Endothelial cell (in vitro differentiated cells): ENCODE measurements around the gene CERKL. TPM values are rescaled to one million over a fixed set of nuclear protein-coding genes. Genes with fewer than 3 reads are reported as not detected.

Experiments used
- DNase-seq: peaks from one replicate; pipeline ENCODE4 v3.0.0; 2021; ENCODE audit warnings: low spot score
- H3K27ac Mint-ChIP-seq: one replicate; pipeline ENCODE4 v1.8.0; 2021; ENCODE audit warnings: mixed read lengths, inconsistent platforms; ENCODE audit not compliant: unreplicated experiment
- H3K27me3 Mint-ChIP-seq: one replicate; pipeline ENCODE4 v1.8.0; 2021; ENCODE audit warnings: mild to moderate bottlenecking, moderate library complexity, mixed read lengths, inconsistent platforms; ENCODE audit not compliant: unreplicated experiment
- H3K36me3 Mint-ChIP-seq: one replicate; pipeline ENCODE4 v1.8.0; 2021; ENCODE audit warnings: mild to moderate bottlenecking, low read depth, mixed read lengths, inconsistent platforms; ENCODE audit not compliant: unreplicated experiment
- H3K4me1 Mint-ChIP-seq: one replicate; pipeline ENCODE4 v1.8.0; 2021; ENCODE audit warnings: mild to moderate bottlenecking, mixed read lengths, inconsistent platforms; ENCODE audit not compliant: unreplicated experiment
- H3K4me3 Mint-ChIP-seq: one replicate; pipeline ENCODE4 v1.8.0; 2021; ENCODE audit warnings: mild to moderate bottlenecking, mixed read lengths, inconsistent platforms; ENCODE audit not compliant: unreplicated experiment
- H3K9me3 Mint-ChIP-seq: one replicate; pipeline ENCODE4 v1.8.0; 2021; ENCODE audit warnings: mixed read lengths, inconsistent platforms; ENCODE audit not compliant: unreplicated experiment
- CTCF ChIP-seq: fragments of 200-600 bp; sonication (generic); IDR thresholded peaks from one replicate; pipeline ENCODE4 v1.5.0; 2021; ENCODE audit warnings: antibody characterized with exemption; ENCODE audit not compliant: unreplicated experiment
- total RNA-seq: library from RNA; stranded (reverse); fragmentation: NEBNext Ultra II Directional; extraction: Animal tissue kit (Norgen Biotek cat#: 25700); gene quantifications from one replicate; pipeline ENCODE4 v1.2.1, GENCODE V29; 2021; ENCODE audit not compliant: unreplicated experiment

CERKL gene
- total RNA-seq, 1 donor from 2014 or later, result 0.08 TPM

DNA sequence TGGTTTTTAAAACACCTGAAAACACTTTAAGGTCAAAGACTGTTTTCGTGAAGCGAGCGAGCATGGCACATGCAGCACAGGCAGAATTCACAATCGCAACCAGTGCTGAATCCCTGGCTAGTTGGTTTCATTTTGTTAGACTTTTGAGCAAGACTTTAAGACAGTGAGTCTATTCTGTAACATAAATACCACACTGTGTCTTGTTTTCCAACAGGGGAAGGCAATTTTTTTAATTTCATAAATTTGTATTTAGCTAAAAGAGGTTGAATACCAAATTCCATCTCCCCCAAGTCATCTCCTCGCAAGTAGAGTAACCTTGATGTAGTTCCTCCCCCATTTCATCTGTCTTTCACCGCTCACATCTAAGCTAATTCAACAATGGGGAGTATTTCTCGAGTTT lies 1.4 kb downstream of the CERKL start:
- Mint-ChIP-seq H3K27me3 (peaks cover 10% of the 10 kb centered on the region), H3K4me1 (peaks cover 14% of the 10 kb centered on the region), H3K9me3 (no peaks in the 10 kb centered on the region), H3K4me3 (no peak overlapping the region), H3K27ac (no peak overlapping the region), H3K36me3 (no peaks in the 10 kb centered on the region)
- DNase-seq, result no peak
- no peak for TF ChIP-seq CTCF

GRCh38 chr2:181649436-181649979 lies 7.4 kb downstream of the CERKL start:
- no peak overlapping the region for H3K27ac Mint-ChIP-seq
- no peak for DNase-seq

DNA sequence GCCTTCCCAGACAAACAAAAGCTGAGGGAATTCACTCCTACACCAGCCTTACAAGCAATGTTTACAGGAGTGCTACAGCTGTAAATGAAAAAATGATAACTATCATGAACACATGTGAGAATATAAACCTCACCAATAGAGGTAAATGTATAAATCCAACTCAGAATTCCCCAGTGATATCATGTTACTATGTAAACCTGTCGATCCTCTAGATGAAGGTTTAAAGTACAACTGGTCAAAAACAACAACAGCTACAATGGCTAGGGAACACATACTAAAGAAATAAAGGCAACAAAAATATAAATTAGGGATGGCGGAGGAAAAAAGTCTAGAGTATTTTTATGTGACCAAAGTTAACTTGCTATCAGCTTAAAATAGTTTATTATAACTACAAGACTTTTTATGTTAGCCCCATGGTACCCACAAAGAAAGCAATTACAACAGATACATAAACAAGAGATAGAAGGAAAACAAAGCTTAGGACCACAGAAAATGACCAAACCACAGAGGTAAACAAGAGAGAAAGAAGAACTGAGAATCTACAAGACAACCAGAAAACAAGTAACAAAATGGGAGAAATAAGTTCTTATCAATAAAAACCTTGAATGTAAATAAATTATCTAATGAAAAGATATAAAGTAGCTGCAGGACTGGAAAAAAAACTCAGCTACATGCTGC lies 8.3 kb downstream of the CERKL start:
- DNase-seq, result no peak
- Mint-ChIP-seq H3K27me3 (no peaks in the 10 kb centered on the region), H3K9me3 (no peaks in the 10 kb centered on the region), H3K36me3 (no peaks in the 10 kb centered on the region), H3K4me3 (no peak overlapping the region), H3K4me1 (peaks cover 6% of the 10 kb centered on the region), H3K27ac (no peak overlapping the region)
- no peak for TF ChIP-seq CTCF

More at GRCh38 chr2:181649436-181649979, 7.4 kb downstream of the CERKL start:
- no peaks in the 10 kb centered on the region for H3K36me3 Mint-ChIP-seq
- no peaks in the 10 kb centered on the region for H3K9me3 Mint-ChIP-seq
- no peak overlapping the region for H3K4me3 Mint-ChIP-seq
- peaks cover 2% of the 10 kb centered on the region for H3K27me3 Mint-ChIP-seq
- H3K4me1 Mint-ChIP-seq, result peaks cover 4% of the 10 kb centered on the region
- no peak for TF ChIP-seq CTCF

DNA sequence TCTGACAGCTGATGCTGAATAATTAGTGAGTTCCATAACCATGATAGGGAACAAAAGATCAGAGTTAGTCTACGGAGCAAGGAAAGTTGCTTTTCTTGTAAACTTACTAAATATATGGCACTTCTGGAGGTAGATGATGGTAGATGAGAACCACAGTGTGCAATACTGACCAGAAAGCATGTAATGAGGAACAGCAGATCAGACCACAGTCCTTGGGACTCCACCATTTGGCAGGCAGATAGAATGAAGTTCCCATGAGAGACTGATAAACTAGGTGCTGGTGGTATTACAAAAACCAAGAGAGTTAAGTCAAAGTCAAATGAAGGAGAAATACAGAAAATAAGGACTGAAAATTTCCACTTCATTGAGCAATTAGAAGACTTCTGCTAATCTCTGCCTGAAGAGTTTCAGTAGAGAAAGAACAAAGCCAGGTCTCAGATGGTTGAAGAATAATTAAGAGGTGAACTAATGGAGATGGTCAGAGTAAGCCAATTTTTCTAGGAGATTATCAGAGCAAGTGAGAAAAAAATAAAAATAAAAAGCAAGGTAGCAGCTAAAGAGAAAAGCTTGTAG lies 10.4 kb downstream of the CERKL start:
- Mint-ChIP-seq H3K4me1 (peaks cover 6% of the 10 kb centered on the region), H3K27ac (no peak overlapping the region), H3K4me3 (no peak overlapping the region), H3K9me3 (no peaks in the 10 kb centered on the region), H3K36me3 (no peaks in the 10 kb centered on the region), H3K27me3 (no peaks in the 10 kb centered on the region)
- TF ChIP-seq CTCF, result no peak
- no peak for DNase-seq

DNA sequence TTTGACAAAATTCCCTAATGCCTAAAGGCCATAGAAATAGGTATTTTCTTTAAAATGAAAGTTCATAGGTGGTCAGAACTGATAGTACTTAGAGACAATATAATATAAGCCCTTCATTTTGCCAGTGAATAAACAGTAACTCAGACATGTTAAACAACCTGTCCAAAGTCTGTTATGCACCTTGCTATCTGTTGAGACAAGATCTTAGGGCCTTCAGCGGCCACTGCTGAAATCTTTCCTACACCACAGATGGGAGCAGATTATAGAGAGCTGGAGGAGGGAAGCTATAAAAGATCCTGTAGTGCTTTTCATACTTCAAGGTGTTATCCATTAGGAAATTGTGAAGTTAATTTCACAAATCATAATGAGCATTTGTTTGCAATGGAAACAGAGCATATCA lies 13.8 kb downstream of the CERKL start:
- no peaks in the 10 kb centered on the region for H3K36me3 Mint-ChIP-seq
- H3K4me1 Mint-ChIP-seq, result peaks cover 6% of the 10 kb centered on the region
- DNase-seq, result no peak
- H3K27ac Mint-ChIP-seq, result no peak overlapping the region
- no peaks in the 10 kb centered on the region for H3K9me3 Mint-ChIP-seq
- no peak overlapping the region for H3K4me3 Mint-ChIP-seq
- no peak for TF ChIP-seq CTCF
- H3K27me3 Mint-ChIP-seq, result no peaks in the 10 kb centered on the region
